Liver (tissue), 9 donors: ENCODE results near the gene SLC18A2. TPM values are rescaled to one million over a fixed set of nuclear protein-coding genes. Genes with fewer than 3 reads are reported as not detected.

Experiments
- DNase-seq: peaks from one replicate; pipeline ENCODE4 v3.0.0-alpha.2; 2017; ENCODE audit warnings: low spot score
- H3K27ac ChIP-seq, 2 donors: one replicate each; pipeline ENCODE4 v1.7.0; 2013; ENCODE audit warnings: inconsistent platforms in 2 of 2, low read length in 2 of 2, control low read depth in 1 of 2, low read depth in 1 of 2, mild to moderate bottlenecking in 1 of 2
- H3K27me3 ChIP-seq, 4 donors: one replicate each; pipeline versions ENCODE4 v1.6.1 to v1.7.0; 2013; ENCODE audit warnings: low read length in 3 of 4, inconsistent platforms in 1 of 4, mild to moderate bottlenecking in 1 of 4, moderate library complexity in 1 of 4; ENCODE audit not compliant: control insufficient read depth in 4 of 4, insufficient read depth in 4 of 4
- H3K36me3 ChIP-seq, 4 donors: one replicate each; pipeline versions ENCODE4 v1.6.1 to v1.7.0; 2013; ENCODE audit warnings: low read length in 3 of 4, mild to moderate bottlenecking in 3 of 4, low read depth in 1 of 4, moderate library complexity in 1 of 4; ENCODE audit not compliant: control insufficient read depth in 4 of 4, insufficient read depth in 3 of 4
- H3K4me1 ChIP-seq, 4 donors: one replicate each; pipeline versions ENCODE4 v1.6.1 to v1.7.0; 2013; ENCODE audit warnings: low read length in 3 of 4, mild to moderate bottlenecking in 3 of 4, moderate library complexity in 1 of 4; ENCODE audit not compliant: control insufficient read depth in 4 of 4, insufficient read depth in 4 of 4
- H3K4me3 ChIP-seq, 3 donors: one replicate each; pipeline versions ENCODE4 v1.6.1 to v1.7.0; 2013; ENCODE audit warnings: low read length in 3 of 3, control low read depth in 1 of 3, low read depth in 1 of 3, mild to moderate bottlenecking in 1 of 3
- H3K9ac ChIP-seq, 2 donors: one replicate each; pipeline ENCODE4 v1.7.0; 2013; ENCODE audit warnings: low read length in 2 of 2, mild to moderate bottlenecking in 2 of 2, moderate library complexity in 2 of 2, control low read depth in 1 of 2, low read depth in 1 of 2
- H3K9me3 ChIP-seq, 4 donors: one replicate each; pipeline versions ENCODE4 v1.6.1 to v1.7.0; 2013; ENCODE audit warnings: low read length in 3 of 4; ENCODE audit not compliant: control insufficient read depth in 4 of 4
- ATF3 ChIP-seq: IDR thresholded peaks from 2 replicates; pipeline ENCODE4 v1.6.1; 2016; ENCODE audit warnings: antibody characterized with exemption
- CTCF ChIP-seq: fragments of 150-350 bp; IDR thresholded peaks from 2 replicates; pipeline ENCODE4 v1.5.1; 2017; ENCODE audit warnings: improper control_type of control experiment, low read depth, low read length; ENCODE audit not compliant: missing input control
- EGR1 ChIP-seq, 2 donors: IDR thresholded peaks; 2 replicates each; pipeline ENCODE4 v1.6.1; 2016 to 2018; ENCODE audit warnings: antibody characterized with exemption in 2 of 2, low read depth in 2 of 2
- FOXA1 ChIP-seq: IDR thresholded peaks from 2 replicates; pipeline ENCODE4 v1.6.1; 2016; ENCODE audit warnings: antibody characterized with exemption
- FOXA2 ChIP-seq: IDR thresholded peaks from 2 replicates; pipeline ENCODE4 v1.6.1; 2016; ENCODE audit warnings: antibody characterized with exemption
- GABPA ChIP-seq, 2 donors: IDR thresholded peaks in 1 of 2; conservative IDR thresholded peaks in 1 of 2; 2 replicates each; pipeline ENCODE4 v1.6.1; 2016; ENCODE audit warnings: antibody characterized with exemption in 2 of 2, mild to moderate bottlenecking in 1 of 2, moderate library complexity in 1 of 2
- HNF4A ChIP-seq, 2 donors: conservative IDR thresholded peaks; 2 replicates each; pipeline ENCODE4 v1.6.1; 2016; ENCODE audit warnings: antibody characterized with exemption in 2 of 2, mild to moderate bottlenecking in 2 of 2
- HNF4G ChIP-seq: IDR thresholded peaks from 2 replicates; pipeline ENCODE4 v1.6.1; 2016; ENCODE audit warnings: antibody characterized with exemption
- JUND ChIP-seq, 2 donors: IDR thresholded peaks; 2 replicates each; pipeline ENCODE4 v1.6.1; 2016; ENCODE audit warnings: antibody characterized with exemption in 2 of 2
- MAX ChIP-seq: IDR thresholded peaks from 2 replicates; pipeline ENCODE4 v1.6.1; 2016; ENCODE audit warnings: antibody characterized with exemption
- NR2F2 ChIP-seq: IDR thresholded peaks from 2 replicates; pipeline ENCODE4 v1.6.1; 2016; ENCODE audit warnings: antibody characterized with exemption
- RAD21 ChIP-seq, 2 donors: IDR thresholded peaks; 2 replicates each; pipeline ENCODE4 v1.6.1; 2016; ENCODE audit warnings: antibody characterized with exemption in 2 of 2, mild to moderate bottlenecking in 2 of 2
- REST ChIP-seq: IDR thresholded peaks from 2 replicates; pipeline ENCODE4 v1.6.1; 2016; ENCODE audit warnings: antibody characterized with exemption, mild to moderate bottlenecking
- RXRA ChIP-seq, 2 donors: IDR thresholded peaks; 2 replicates each; pipeline ENCODE4 v1.6.1; 2017 to 2018; ENCODE audit warnings: antibody characterized with exemption in 2 of 2, mild to moderate bottlenecking in 1 of 2
- SP1 ChIP-seq: IDR thresholded peaks from 2 replicates; pipeline ENCODE4 v1.6.1; 2018; ENCODE audit warnings: antibody characterized with exemption, mild to moderate bottlenecking
- TAF1 ChIP-seq: conservative IDR thresholded peaks from 2 replicates; pipeline ENCODE4 v1.6.1; 2016; ENCODE audit warnings: antibody characterized with exemption, mild to moderate bottlenecking
- YY1 ChIP-seq: IDR thresholded peaks from 2 replicates; pipeline ENCODE4 v1.6.1; 2016; ENCODE audit warnings: antibody characterized with exemption, mild to moderate bottlenecking
- ZBTB33 ChIP-seq: IDR thresholded peaks from 2 replicates; pipeline ENCODE4 v1.6.1; 2016; ENCODE audit warnings: antibody characterized with exemption
- WGBS: extraction: QIAGEN DNeasy Blood & Tissue Kit; methylation state at CpG from one replicate; pipeline ENCODE4 v1.1.7; 2013; 5-methylcytosine and 5-hydroxymethylcytosine counted together
- polyA plus RNA-seq, 2 donors: library from polyadenylated mRNA; stranded (reverse) in 1 of 2; unstranded in 1 of 2; fragments of 200-250 nt in 1 of 2; fragments of >200 nt in 1 of 2; fragmentation: Nextera tagmentation in 1 of 2; extraction: Ambion mirVana in 1 of 2; gene quantifications; one replicate each; pipeline versions ENCODE4 v1.2.1 to v1.2.3, GENCODE V29; 2013 to 2015
- total RNA-seq, 2 donors: library from RNA; depleted of rRNA; stranded (reverse); fragments of >200 nt; gene quantifications; one replicate each; pipeline ENCODE4 v1.2.3, GENCODE V29; 2014
- donor health status: healthy.
- donor health status: healthy.
- donor health status: healthy.
- donor health status: healthy.
- donor health status: healthy.

SLC18A2 gene
- total and polyA plus RNA-seq, 4 donors, result 0.92 to 3.7 (median 1.4) TPM

- Histone ChIP-seq H3K4me3 (peak overlapping the region in 1 of 3 donors; percentile 48), H3K27ac (no peak overlapping the region), H3K4me1 (peaks cover 0 to 12% (median 7%) of the 10 kb centered on the region in 4 donors), H3K27me3 (peaks cover 0 to 10% (median 2%) of the 10 kb centered on the region in 4 donors), H3K9ac (no peak overlapping the region), H3K9me3 (no peaks in the 10 kb centered on the region), H3K36me3 (no peaks in the 10 kb centered on the region)
- no peak for DNase-seq
- TF ChIP-seq SP1, result no peak
- no peak for TF ChIP-seq FOXA1
- TF ChIP-seq NR2F2, result no peak
- TF ChIP-seq EGR1 (IDR thresholded peaks at IDR 0.05; ENCODE audit: low read depth in 2 of 2), result no peak
- TF ChIP-seq FOXA2, result no peak
- TF ChIP-seq HNF4A (conservative IDR thresholded peaks at IDR 0.05), result no peak
- no peak for TF ChIP-seq RXRA (IDR thresholded peaks at IDR 0.05)
- no peak for TF ChIP-seq REST
- TF ChIP-seq RAD21 (IDR thresholded peaks at IDR 0.05), result no peak
- TF ChIP-seq JUND (IDR thresholded peaks at IDR 0.05), result no peak
- TF ChIP-seq YY1, result no peak
- no peak for TF ChIP-seq TAF1
- TF ChIP-seq GABPA (IDR thresholded peaks at IDR 0.05 in 1 of 2, conservative IDR thresholded peaks at IDR 0.05 in 1 of 2), result no peak
- no peak for TF ChIP-seq CTCF
- TF ChIP-seq MAX, result no peak
- TF ChIP-seq ATF3, result no peak
- TF ChIP-seq ZBTB33, result no peak
- TF ChIP-seq HNF4G, result no peak
- 7% methylated on average over 56 of the region's 56 CpGs for WGBS
Measured at GRCh38 chr10:117241541-117242462, 888 bp downstream of the SLC18A2 start.
